Measurements from ENCODE around the gene CDH1.
"Not testable (repeated sequence)": the region's sequence is repeated elsewhere in the genome, so short reads cannot be mapped to it uniquely, and the experiment has no call there.

CDH1 gene

GRCh38 chr16:68825427-68825826 is 88.3 kb downstream of the CDH1 start:
- in situ Hi-C loops (cut with HindIII; ENCODE audit: low pct_ligation_motif_present, low pct_unique_long_range_greater_than_20kb, low sequenced_read_pairs) = no loop called here
- no peak for DNase-seq

DNA sequence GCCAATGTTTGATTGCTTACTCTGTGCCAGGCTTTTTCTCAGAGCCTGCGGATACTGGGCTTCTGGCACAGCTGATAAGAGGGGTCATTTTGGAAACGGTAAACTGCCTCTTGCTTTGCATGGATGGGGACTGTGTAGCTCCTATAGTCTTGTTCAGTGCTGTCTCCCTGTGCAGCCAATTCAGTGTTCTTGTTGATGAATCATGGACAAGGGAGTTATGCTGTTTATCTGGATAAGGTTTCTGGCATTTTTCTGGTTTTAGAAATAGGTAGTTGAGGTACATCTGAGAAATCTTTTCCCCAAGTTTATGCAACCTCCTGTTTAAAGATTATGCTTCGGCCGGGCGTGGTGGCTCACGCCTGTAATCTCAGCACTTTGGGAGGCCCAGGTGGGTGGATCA is 89.6 kb downstream of the CDH1 start:
- in situ Hi-C loops (cut with HindIII; ENCODE audit: low pct_ligation_motif_present, low pct_unique_long_range_greater_than_20kb, low sequenced_read_pairs) = no loop called here
- DNase-seq = no peak

DNA sequence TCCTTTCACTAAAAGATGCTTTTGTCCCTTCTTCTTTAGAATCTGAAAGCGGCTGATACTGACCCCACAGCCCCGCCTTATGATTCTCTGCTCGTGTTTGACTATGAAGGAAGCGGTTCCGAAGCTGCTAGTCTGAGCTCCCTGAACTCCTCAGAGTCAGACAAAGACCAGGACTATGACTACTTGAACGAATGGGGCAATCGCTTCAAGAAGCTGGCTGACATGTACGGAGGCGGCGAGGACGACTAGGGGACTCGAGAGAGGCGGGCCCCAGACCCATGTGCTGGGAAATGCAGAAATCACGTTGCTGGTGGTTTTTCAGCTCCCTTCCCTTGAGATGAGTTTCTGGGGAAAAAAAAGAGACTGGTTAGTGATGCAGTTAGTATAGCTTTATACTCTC is 96.2 kb downstream of the CDH1 start:
- in situ Hi-C loops (cut with HindIII; ENCODE audit: low pct_ligation_motif_present, low pct_unique_long_range_greater_than_20kb, low sequenced_read_pairs) = no loop called here
- no peak for DNase-seq

DNA sequence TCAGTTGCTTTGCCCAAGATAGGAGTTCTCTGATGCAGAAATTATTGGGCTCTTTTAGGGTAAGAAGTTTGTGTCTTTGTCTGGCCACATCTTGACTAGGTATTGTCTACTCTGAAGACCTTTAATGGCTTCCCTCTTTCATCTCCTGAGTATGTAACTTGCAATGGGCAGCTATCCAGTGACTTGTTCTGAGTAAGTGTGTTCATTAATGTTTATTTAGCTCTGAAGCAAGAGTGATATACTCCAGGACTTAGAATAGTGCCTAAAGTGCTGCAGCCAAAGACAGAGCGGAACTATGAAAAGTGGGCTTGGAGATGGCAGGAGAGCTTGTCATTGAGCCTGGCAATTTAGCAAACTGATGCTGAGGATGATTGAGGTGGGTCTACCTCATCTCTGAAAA is 97.5 kb downstream of the CDH1 start:
- no peak for DNase-seq
- in situ Hi-C loops (cut with HindIII; ENCODE audit: low pct_ligation_motif_present, low pct_unique_long_range_greater_than_20kb, low sequenced_read_pairs) = no loop called here

GRCh38 chr16:68835970-68836369 is 98.9 kb downstream of the CDH1 start:
- in situ Hi-C loops (cut with HindIII; ENCODE audit: low pct_ligation_motif_present, low pct_unique_long_range_greater_than_20kb, low sequenced_read_pairs) = no loop called here
- no peak for DNase-seq

GRCh38 chr16:68839831-68840230 is 102.7 kb downstream of the CDH1 start:
- in situ Hi-C loops (cut with HindIII; ENCODE audit: low pct_ligation_motif_present, low pct_unique_long_range_greater_than_20kb, low sequenced_read_pairs) = no loop called here
- no peak for DNase-seq

DNA sequence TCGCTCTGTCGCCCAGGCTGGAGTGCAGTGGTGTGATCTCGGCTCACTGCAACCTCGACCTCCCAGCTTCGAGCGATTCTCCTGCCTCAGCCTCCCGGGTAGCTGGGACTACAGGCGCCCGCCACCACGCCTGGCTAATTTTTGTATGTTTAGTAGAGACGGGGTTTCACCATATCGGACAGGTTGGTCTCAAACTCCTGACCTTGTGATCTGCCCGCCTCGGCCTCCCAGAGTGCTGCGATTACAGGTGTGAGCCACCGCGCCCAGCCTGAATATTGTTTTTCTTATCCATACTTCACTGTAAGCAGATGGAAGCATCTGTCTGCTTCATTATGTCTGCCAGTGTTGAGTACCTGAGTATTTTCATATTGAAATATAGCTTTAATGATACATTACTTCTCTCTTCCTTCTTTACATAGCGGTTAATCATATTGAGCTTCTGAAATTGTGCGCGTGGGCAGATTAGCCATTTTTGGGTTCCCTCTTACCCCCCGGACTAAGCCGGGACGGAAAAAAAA is 105.9 kb downstream of the CDH1 start:
- DNase-seq; in situ Hi-C loops (cut with HindIII; ENCODE audit: low pct_ligation_motif_present, low pct_unique_long_range_greater_than_20kb, low sequenced_read_pairs): not testable (repeated sequence)

DNA sequence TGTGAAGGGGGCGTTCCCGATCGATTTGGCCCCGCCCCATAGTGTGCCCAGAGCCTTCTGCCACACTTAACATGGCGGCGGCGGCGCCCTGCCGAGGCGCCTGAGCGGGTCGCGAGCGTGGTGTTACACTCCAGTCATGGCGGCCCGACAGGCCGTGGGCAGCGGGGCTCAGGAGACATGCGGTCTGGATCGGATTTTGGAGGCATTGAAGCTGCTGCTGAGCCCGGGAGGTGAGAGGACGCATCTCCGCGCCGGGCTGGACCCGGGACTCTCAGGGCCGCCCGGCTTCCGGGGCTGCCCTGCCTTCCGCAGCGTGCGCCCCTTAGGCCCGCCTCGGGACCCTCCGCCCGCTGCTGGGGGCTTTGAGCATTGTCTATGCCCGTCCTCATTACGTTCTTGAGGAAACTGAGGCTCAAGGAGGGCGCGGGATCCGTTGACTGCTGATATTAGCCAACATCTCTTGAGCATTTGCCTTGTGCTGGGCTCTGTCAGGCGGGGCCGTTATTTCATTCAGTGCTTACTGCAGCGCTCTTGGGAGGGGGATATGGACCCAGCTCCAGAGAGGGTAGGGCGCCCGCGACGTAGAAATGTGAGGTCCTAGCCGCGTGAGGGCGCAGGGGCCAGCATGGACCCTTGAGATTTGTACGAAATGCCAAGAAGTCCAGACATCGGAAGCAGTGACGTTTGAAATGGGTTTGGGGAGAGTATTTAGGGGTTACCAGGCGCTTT is 106.6 kb downstream of the CDH1 start, which contains the start of gene TANGO6:
Gene TANGO6 (plus strand): TSS at position 50 of the 729 bp plus-strand sequence. CDS start 87 bp downstream, at position 137.
- in situ Hi-C loops (cut with HindIII; ENCODE audit: low pct_ligation_motif_present, low pct_unique_long_range_greater_than_20kb, low sequenced_read_pairs) = no loop called here

DNA sequence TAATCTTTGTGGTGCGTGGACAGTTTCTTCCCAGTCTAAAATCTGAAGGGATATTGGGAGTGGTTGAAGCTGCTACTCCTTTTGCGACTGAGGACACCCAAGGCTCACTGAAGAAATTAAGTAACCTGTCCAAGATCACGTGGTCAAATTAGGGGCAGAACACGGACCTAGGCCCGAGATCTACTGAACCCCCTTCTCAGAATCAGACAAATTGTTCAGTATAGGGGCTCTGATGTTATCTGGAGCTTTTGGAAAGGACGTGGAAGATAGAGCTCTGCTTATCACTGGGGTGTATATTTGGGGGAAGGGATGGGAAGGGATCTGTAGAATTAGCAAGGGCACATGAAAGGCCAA is 107.1 kb downstream of the CDH1 start:
- in situ Hi-C loops (cut with HindIII; ENCODE audit: low pct_ligation_motif_present, low pct_unique_long_range_greater_than_20kb, low sequenced_read_pairs) = no loop called here
- DNase-seq = no peak

More for the DNA sequence above, 106.6 kb downstream of the CDH1 start, which contains the start of gene TANGO6:
- DNase-seq = peak; percentile 88

- DNase-seq = no peak
- in situ Hi-C loops (cut with HindIII; ENCODE audit: low pct_ligation_motif_present, low pct_unique_long_range_greater_than_20kb, low sequenced_read_pairs) = no loop called here
These were observed 111.7 kb downstream of the CDH1 start for GRCh38 chr16:68848786-68849185.

DNA sequence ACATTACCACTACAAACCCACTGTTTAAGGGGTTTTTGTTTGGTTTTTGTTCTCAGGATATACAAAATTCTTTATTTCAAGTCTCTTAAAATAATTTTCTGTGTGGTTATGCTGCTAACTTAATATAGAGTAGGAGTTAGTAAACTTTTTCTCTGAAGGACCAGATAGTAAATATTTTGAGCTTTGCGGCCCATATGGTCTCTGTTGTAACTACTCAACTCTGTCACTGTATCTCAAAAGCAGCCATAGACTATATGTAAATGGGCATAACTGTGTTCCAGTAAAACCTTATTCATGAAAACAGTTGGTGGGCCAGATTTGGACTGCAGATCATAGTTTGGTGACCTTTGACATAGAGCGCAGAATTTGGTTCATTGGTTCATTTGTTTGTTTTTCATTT is 113.4 kb downstream of the CDH1 start:
- DNase-seq = no peak
- in situ Hi-C loops (cut with HindIII; ENCODE audit: low pct_ligation_motif_present, low pct_unique_long_range_greater_than_20kb, low sequenced_read_pairs) = no loop called here

GRCh38 chr16:68851601-68852000 is 114.5 kb downstream of the CDH1 start:
- in situ Hi-C loops (cut with HindIII; ENCODE audit: low pct_ligation_motif_present, low pct_unique_long_range_greater_than_20kb, low sequenced_read_pairs) = no loop called here
- DNase-seq = no peak

GRCh38 chr16:68857479-68857878 is 120.4 kb downstream of the CDH1 start:
- no peak for DNase-seq
- in situ Hi-C loops (cut with HindIII; ENCODE audit: low pct_ligation_motif_present, low pct_unique_long_range_greater_than_20kb, low sequenced_read_pairs) = no loop called here

GRCh38 chr16:68859828-68860227 is 122.7 kb downstream of the CDH1 start:
- in situ Hi-C loops (cut with HindIII; ENCODE audit: low pct_ligation_motif_present, low pct_unique_long_range_greater_than_20kb, low sequenced_read_pairs) = no loop called here
- DNase-seq = no peak

- DNase-seq = no peak
- in situ Hi-C loops (cut with HindIII; ENCODE audit: low pct_ligation_motif_present, low pct_unique_long_range_greater_than_20kb, low sequenced_read_pairs) = no loop called here
These were observed 124.1 kb downstream of the CDH1 start for GRCh38 chr16:68860978-68861892.

DNA sequence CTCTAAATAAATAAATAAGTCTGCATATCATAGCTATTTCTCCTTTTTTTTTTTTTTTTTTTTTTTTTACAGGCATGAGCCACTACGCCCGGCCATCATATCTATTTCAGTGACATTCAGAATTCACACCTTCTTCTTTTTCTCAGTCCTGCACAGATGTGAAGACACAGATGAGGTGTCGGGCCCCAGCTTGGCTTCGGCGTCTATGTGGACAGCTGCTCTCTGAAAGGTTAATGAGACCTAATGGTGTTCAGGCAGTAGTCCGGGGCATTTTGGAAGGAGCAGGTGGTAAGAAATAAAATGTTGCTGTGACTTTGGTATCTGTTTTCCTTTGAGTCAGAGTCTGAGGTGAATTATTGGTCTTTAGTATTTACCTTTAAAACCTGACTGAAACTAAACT is 129.8 kb downstream of the CDH1 start:
- in situ Hi-C loops (cut with HindIII; ENCODE audit: low pct_ligation_motif_present, low pct_unique_long_range_greater_than_20kb, low sequenced_read_pairs) = no loop called here
- no peak for DNase-seq

DNA sequence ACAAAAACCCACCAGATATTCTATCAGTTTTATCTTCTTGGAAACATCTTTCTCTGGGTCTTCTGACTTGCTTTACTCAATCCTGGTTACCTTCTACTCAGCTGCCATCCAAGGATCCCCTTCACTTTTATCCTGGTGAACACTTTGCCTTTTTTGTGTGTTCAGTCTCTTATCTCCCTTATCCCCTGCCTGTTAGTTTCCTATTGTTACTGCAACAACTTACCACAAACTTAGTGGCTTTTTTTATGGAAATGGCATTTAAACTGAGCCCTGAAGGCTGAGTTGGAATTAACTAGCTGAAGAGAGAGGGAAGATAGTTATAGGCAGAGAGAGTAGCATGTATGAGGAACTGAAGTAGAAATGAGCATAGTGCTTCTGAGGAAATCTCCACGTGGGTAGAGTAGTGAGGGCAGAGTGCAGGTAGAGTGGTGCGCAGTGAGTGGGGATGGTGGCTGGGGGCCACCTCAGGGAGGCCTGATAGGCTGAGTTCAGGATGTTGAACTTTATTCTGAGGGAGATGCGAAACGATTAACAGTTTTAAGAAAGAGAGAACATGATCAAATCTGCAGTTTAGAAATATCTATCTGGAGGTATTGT is 132.5 kb downstream of the CDH1 start:
- in situ Hi-C loops (cut with HindIII; ENCODE audit: low pct_ligation_motif_present, low pct_unique_long_range_greater_than_20kb, low sequenced_read_pairs) = no loop called here
- DNase-seq = no peak

GRCh38 chr16:68873635-68874471 is 136.8 kb downstream of the CDH1 start:
- in situ Hi-C loops (cut with HindIII; ENCODE audit: low pct_ligation_motif_present, low pct_unique_long_range_greater_than_20kb, low sequenced_read_pairs) = no loop called here
- no peak for DNase-seq
